RWPE1 (cell line): Measurements from ENCODE around the gene DUSP5.

Experiments
- CTCF ChIA-PET: fragments of 350-600 bp; sonication (Branson Sonifier 250); formaldehyde crosslinking; extraction: SDS; loops from one replicate; lab custom pipeline; 2021; lab: Yijun Ruan, JAX
- POLR2A ChIA-PET: fragments of 400-600 bp; formaldehyde crosslinking; extraction: SDS; loops from one replicate; lab custom pipeline; 2020; ENCODE audit warnings: antibody characterized with exemption; ENCODE audit not compliant: low non-redundant PET; lab: Yijun Ruan, JAX
- DNase-seq: peaks from one replicate; pipeline ENCODE4 v3.0.0; 2012; ENCODE audit warnings: low spot score
- H3K27ac ChIP-seq: fragments of 450-650 bp; 2 replicates; pipeline ENCODE4 v1.5.1; 2017
- TF ChIP-seq, protein P1 (sequence below): fragments of 450-650 bp; conservative IDR thresholded peaks from 2 replicates; pipeline ENCODE4 v1.5.1; 2017; ENCODE audit warnings: low read depth, mild to moderate bottlenecking

DUSP5 gene

GRCh38 chr10:110500515-110500905 lies 2.8 kb downstream of the DUSP5 start:
- CTCF ChIA-PET, result interaction anchor here (0.5 to 3.3 kb wide), 3 partner anchors 11 to 417 kb away, joined by 3 to 18 read pairs (median 3); no protein-coding TSS in a partner anchor
- peak; percentile 79 for DNase-seq
- POLR2A ChIA-PET, result interaction anchor here (2.1 kb wide), 1 partner anchor 101 kb away, joined by 6 read pairs; no protein-coding TSS in a partner anchor
- H3K27ac ChIP-seq, result peak overlapping the region; percentile 88
- TF ChIP-seq, protein P1, sequence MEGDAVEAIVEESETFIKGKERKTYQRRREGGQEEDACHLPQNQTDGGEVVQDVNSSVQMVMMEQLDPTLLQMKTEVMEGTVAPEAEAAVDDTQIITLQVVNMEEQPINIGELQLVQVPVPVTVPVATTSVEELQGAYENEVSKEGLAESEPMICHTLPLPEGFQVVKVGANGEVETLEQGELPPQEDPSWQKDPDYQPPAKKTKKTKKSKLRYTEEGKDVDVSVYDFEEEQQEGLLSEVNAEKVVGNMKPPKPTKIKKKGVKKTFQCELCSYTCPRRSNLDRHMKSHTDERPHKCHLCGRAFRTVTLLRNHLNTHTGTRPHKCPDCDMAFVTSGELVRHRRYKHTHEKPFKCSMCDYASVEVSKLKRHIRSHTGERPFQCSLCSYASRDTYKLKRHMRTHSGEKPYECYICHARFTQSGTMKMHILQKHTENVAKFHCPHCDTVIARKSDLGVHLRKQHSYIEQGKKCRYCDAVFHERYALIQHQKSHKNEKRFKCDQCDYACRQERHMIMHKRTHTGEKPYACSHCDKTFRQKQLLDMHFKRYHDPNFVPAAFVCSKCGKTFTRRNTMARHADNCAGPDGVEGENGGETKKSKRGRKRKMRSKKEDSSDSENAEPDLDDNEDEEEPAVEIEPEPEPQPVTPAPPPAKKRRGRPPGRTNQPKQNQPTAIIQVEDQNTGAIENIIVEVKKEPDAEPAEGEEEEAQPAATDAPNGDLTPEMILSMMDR, result no peak

DNA sequence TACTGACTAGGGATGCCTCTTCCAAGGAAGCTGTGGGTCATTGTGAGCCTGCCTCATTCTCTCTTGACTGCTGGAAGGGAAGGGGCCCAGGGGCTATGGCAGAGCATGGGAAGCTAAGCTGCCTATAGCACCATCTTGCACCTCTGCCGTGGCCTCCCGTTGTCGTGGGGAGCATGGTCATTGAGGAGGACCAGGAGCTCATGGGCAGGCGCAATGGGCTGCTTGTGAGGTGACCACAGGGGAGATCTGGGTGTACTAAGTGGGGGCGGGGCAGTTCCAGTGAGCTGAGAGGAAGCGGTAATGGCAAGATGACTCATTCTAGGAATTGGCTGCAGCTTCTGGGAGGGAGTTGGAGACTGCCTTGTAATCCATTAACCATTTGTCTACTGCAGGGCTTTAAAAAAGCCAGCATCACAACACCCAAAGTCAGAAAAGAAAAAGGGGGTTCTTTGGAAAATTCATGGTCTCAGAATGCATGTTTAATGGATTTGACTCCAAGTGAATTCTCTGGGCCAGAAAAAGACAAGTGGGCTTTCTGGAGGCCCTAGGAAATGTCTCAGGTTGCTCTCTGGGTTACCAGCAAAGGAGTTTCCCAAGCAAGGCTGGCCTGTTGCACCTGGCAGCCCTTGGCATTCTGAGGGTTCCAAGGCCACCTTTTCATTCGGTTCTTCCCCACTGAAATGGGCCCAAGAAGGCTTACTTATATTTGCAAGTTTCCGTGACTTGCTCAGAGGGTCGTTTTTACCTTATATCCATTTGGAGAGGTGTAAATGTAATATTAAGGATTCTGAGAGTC lies 3.6 kb downstream of the DUSP5 start:
- H3K27ac ChIP-seq, result peak overlapping the region; percentile 88
- peak; percentile 91 for DNase-seq
- CTCF ChIA-PET, result interaction anchor here (0.5 to 3.3 kb wide), 5 partner anchors 44 to 1669 kb away, joined by 3 to 18 read pairs (median 3); no protein-coding TSS in a partner anchor
- POLR2A ChIA-PET, result interaction anchor here (1.0 kb wide), 1 partner anchor 87 kb away, joined by 3 read pairs; no protein-coding TSS in a partner anchor
- TF ChIP-seq, protein P1, result no peak

GRCh38 chr10:110502072-110502845 lies 4.6 kb downstream of the DUSP5 start:
- CTCF ChIA-PET, result interaction anchor here (0.5 to 0.8 kb wide), 2 partner anchors 12 to 116 kb away, joined by 3 to 10 read pairs; no protein-coding TSS in a partner anchor
- TF ChIP-seq, protein P1, result no peak
- H3K27ac ChIP-seq, result peak overlapping the region; percentile 65

GRCh38 chr10:110502851-110503301 lies 5.2 kb downstream of the DUSP5 start:
- no peak for DNase-seq
- ChIA-PET CTCF (interaction anchor here (0.5 to 0.8 kb wide), 2 partner anchors 11 to 117 kb away, joined by 3 to 10 read pairs; no protein-coding TSS in a partner anchor), POLR2A (interaction anchor here (0.6 kb wide), 1 partner anchor 149 kb away, joined by 6 read pairs; no protein-coding TSS in a partner anchor)
- TF ChIP-seq, protein P1, result no peak
- H3K27ac ChIP-seq, result peak overlapping the region; percentile 65

More at GRCh38 chr10:110502072-110502845, 4.6 kb downstream of the DUSP5 start:
- DNase-seq, result no peak
- POLR2A ChIA-PET, result no interaction called here

- CTCF ChIA-PET, result interaction anchor here (0.9 kb wide), 1 partner anchor 47 kb away, joined by 3 read pairs; no protein-coding TSS in a partner anchor
Observed at GRCh38 chr10:110503528-110504110, 5.9 kb downstream of the DUSP5 start.

More at GRCh38 chr10:110503528-110504110, 5.9 kb downstream of the DUSP5 start:
- DNase-seq, result no peak
- POLR2A ChIA-PET, result interaction anchor here (0.6 kb wide), 1 partner anchor 150 kb away, joined by 6 read pairs; no protein-coding TSS in a partner anchor
- TF ChIP-seq, protein P1, result no peak
- no peak overlapping the region for H3K27ac ChIP-seq
